Measurements from ENCODE around the gene GLT1D1.

DNA sequence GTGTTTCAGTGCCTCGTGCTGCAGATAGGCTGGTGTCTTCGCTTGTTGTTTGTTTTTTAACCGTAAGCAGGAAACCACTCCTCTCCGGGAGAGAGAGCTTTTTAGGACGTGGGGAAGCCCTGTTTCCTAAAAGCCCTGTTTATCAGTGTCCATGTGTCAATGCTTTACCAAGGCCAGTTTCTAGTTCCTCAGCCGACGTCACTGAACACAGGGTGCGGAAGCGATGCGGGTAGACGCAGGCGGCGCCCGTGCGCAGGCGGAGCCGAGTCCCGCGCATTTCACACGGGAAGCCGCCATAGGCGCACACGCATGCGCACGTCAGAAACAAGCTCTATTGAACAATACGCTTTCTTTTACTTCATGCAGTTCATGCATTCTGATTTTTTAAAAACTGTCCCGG, 79.8 kb downstream of the GLT1D1 start:
- no peak for TF ChIP-seq POLR2A (IDR thresholded peaks at IDR 0.05)
- TF ChIP-seq, protein P1, sequence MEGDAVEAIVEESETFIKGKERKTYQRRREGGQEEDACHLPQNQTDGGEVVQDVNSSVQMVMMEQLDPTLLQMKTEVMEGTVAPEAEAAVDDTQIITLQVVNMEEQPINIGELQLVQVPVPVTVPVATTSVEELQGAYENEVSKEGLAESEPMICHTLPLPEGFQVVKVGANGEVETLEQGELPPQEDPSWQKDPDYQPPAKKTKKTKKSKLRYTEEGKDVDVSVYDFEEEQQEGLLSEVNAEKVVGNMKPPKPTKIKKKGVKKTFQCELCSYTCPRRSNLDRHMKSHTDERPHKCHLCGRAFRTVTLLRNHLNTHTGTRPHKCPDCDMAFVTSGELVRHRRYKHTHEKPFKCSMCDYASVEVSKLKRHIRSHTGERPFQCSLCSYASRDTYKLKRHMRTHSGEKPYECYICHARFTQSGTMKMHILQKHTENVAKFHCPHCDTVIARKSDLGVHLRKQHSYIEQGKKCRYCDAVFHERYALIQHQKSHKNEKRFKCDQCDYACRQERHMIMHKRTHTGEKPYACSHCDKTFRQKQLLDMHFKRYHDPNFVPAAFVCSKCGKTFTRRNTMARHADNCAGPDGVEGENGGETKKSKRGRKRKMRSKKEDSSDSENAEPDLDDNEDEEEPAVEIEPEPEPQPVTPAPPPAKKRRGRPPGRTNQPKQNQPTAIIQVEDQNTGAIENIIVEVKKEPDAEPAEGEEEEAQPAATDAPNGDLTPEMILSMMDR (IDR thresholded peaks at IDR 0.05), result no peak
- TF ChIP-seq POLR2AphosphoS5 (IDR thresholded peaks at IDR 0.05), result no peak
- TF ChIP-seq EP300 (IDR thresholded peaks at IDR 0.05; ENCODE audit: low read depth), result no peak

All from transverse colon (tissue), 4 donors.